OCI-M1 (cell line): ENCODE measurements around the gene CHST8.

ENCODE experiments used
- DNase-seq: peaks from one replicate; lab custom pipeline; 2025; lab: John Stamatoyannopoulos, UW

CHST8 gene

GRCh38 chr19:33769208-33769607, 147.5 kb downstream of the CHST8 start:
- DNase-seq, result no peak

GRCh38 chr19:33770107-33770506, 148.4 kb downstream of the CHST8 start:
- DNase-seq, result no peak

- DNase-seq, result peak; percentile 87
Observed at GRCh38 chr19:33771384-33772101, 149.8 kb downstream of the CHST8 start.

- DNase-seq, result no peak
Observed at GRCh38 chr19:33772102-33772857, 150.5 kb downstream of the CHST8 start.

GRCh38 chr19:33772858-33773180, 151.1 kb downstream of the CHST8 start:
- DNase-seq, result no peak

- DNase-seq, result no peak
Observed at GRCh38 chr19:33773704-33774624, 152.2 kb downstream of the CHST8 start.

GRCh38 chr19:33774751-33775150, 153.0 kb downstream of the CHST8 start:
- no peak for DNase-seq

- no peak for DNase-seq
Observed at GRCh38 chr19:33775731-33776487, 154.2 kb downstream of the CHST8 start.

- DNase-seq, result no peak
Observed at GRCh38 chr19:33777351-33777750, 155.6 kb downstream of the CHST8 start.

- DNase-seq, result no peak
Observed at GRCh38 chr19:33777753-33778088, 156.0 kb downstream of the CHST8 start.

GRCh38 chr19:33778089-33778791, 156.5 kb downstream of the CHST8 start:
- peak; percentile 92 for DNase-seq

- DNase-seq, result no peak
Observed at GRCh38 chr19:33779849-33780248, 158.1 kb downstream of the CHST8 start.

GRCh38 chr19:33780251-33780650, 158.5 kb downstream of the CHST8 start:
- no peak for DNase-seq

- DNase-seq, result no peak
Observed at GRCh38 chr19:33780746-33781145, 159.0 kb downstream of the CHST8 start.

GRCh38 chr19:33781415-33781935, 159.7 kb downstream of the CHST8 start:
- no peak for DNase-seq

GRCh38 chr19:33781996-33782395, 160.2 kb downstream of the CHST8 start:
- DNase-seq, result no peak

- no peak for DNase-seq
Observed at GRCh38 chr19:33784432-33784831, 162.7 kb downstream of the CHST8 start.

- DNase-seq, result no peak
Observed at GRCh38 chr19:33785795-33786194, 164.0 kb downstream of the CHST8 start.

GRCh38 chr19:33788676-33789075, 166.9 kb downstream of the CHST8 start:
- no peak for DNase-seq

GRCh38 chr19:33789344-33789743, 167.6 kb downstream of the CHST8 start:
- DNase-seq, result no peak
